Tibial artery (tissue), 4 donors: Measurements from ENCODE around the gene NCBP2L.

ENCODE experiments used
- DNase-seq, 2 donors: peaks; one replicate each; pipeline ENCODE4 v3.0.0-alpha.2; 2019
- H3K27ac ChIP-seq, 2 donors: fragments of 200-600 bp; sonication (generic) in 1 of 2; 1 replicate in 1 of 2; 2 replicates in 1 of 2; pipeline ENCODE4 v1.5.1; 2018 to 2019; ENCODE audit warnings: mild to moderate bottlenecking in 1 of 2
- H3K27me3 ChIP-seq, 2 donors: fragments of 200-600 bp; sonication (generic) in 1 of 2; one replicate each; pipeline versions ENCODE4 v1.5.1 to v1.6.0; 2016 to 2019
- H3K36me3 ChIP-seq, 3 donors: fragments of 200-600 bp; sonication (generic) in 2 of 3; one replicate each; pipeline ENCODE4 v1.5.1; 2016 to 2019; ENCODE audit warnings: mild to moderate bottlenecking in 2 of 3
- H3K4me1 ChIP-seq, 4 donors: fragments of 200-600 bp; sonication (generic) in 2 of 4; 1 replicate in 3 of 4; 2 replicates in 1 of 4; pipeline ENCODE4 v1.5.1; 2016 to 2019
- H3K4me3 ChIP-seq, 2 donors: fragments of 200-600 bp; sonication (generic) in 1 of 2; 1 replicate in 1 of 2; 2 replicates in 1 of 2; pipeline ENCODE4 v1.5.1; 2018 to 2019; ENCODE audit warnings: mild to moderate bottlenecking in 2 of 2
- H3K9me3 ChIP-seq, 3 donors: fragments of 200-600 bp; sonication (generic) in 1 of 3; one replicate each; pipeline ENCODE4 v1.5.1; 2016 to 2019
- intact Hi-C: fragments of 100-400 bp; cut with DNase I; formaldehyde crosslinking; loops from one replicate; pipeline ENCODE4 v1.15.0; 2023; ENCODE audit warnings: low total_unique reads
- TF ChIP-seq, protein P1 (sequence below), 2 experiments: fragments of 200-600 bp in 1 of 2; fragments of 450-650 bp in 1 of 2; IDR thresholded peaks; one replicate each; pipeline ENCODE4 v1.5.1; 2017 to 2019; ENCODE audit warnings: antibody characterized with exemption in 2 of 2, mild to moderate bottlenecking in 1 of 2, moderate library complexity in 1 of 2

The NCBP2L gene

GRCh38 chrX:107818900-107819521, 41.5 kb downstream of the NCBP2L start:
- Histone ChIP-seq H3K9me3 (peaks cover 0 to 14% (median 13%) of the 10 kb centered on the region in 3 donors), H3K27me3 (no peaks in the 10 kb centered on the region), H3K4me1 (no peaks in the 10 kb centered on the region), H3K4me3 (no peak overlapping the region), H3K27ac (no peak overlapping the region), H3K36me3 (no peaks in the 10 kb centered on the region)
- DNase-seq, result no peak
- intact Hi-C loops, result no loop called here
- TF ChIP-seq, protein P1, sequence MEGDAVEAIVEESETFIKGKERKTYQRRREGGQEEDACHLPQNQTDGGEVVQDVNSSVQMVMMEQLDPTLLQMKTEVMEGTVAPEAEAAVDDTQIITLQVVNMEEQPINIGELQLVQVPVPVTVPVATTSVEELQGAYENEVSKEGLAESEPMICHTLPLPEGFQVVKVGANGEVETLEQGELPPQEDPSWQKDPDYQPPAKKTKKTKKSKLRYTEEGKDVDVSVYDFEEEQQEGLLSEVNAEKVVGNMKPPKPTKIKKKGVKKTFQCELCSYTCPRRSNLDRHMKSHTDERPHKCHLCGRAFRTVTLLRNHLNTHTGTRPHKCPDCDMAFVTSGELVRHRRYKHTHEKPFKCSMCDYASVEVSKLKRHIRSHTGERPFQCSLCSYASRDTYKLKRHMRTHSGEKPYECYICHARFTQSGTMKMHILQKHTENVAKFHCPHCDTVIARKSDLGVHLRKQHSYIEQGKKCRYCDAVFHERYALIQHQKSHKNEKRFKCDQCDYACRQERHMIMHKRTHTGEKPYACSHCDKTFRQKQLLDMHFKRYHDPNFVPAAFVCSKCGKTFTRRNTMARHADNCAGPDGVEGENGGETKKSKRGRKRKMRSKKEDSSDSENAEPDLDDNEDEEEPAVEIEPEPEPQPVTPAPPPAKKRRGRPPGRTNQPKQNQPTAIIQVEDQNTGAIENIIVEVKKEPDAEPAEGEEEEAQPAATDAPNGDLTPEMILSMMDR (IDR thresholded peaks at IDR 0.05), result no peak

DNA sequence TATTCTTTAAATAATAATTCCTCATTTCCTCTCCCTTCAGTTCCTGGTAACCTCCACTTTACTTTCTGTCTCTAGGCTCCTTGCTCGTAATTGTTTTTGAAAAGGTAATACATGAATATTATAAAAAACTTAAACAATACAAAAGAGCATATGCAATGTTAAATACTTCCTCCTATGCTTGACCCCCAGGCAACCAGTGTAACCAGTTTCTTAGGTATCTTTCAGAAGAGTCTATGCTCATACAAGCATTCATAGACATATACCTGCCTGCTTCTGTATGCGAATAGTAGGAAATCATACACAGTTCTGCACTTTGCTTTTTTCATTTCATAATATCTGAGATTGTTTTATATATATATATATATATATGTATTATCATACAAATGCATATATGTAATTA, 45.5 kb downstream of the NCBP2L start:
- Histone ChIP-seq H3K4me3 (no peak overlapping the region), H3K36me3 (no peaks in the 10 kb centered on the region), H3K4me1 (peaks cover 0 to 4% (median 0%) of the 10 kb centered on the region in 4 donors), H3K9me3 (peaks cover 0 to 13% (median 8%) of the 10 kb centered on the region in 3 donors), H3K27me3 (no peaks in the 10 kb centered on the region), H3K27ac (no peak overlapping the region)
- no peak for DNase-seq
- intact Hi-C loops, result no loop called here
- TF ChIP-seq, protein P1 (IDR thresholded peaks at IDR 0.05), result no peak

- H3K36me3 ChIP-seq, result no peaks in the 10 kb centered on the region
- no peak for DNase-seq
- intact Hi-C loops, result no loop called here
- H3K4me1 ChIP-seq, result peaks cover 0 to 4% (median 0%) of the 10 kb centered on the region in 4 donors
- H3K9me3 ChIP-seq, result peaks cover 0 to 13% (median 8%) of the 10 kb centered on the region in 3 donors
- H3K27me3 ChIP-seq, result no peaks in the 10 kb centered on the region
- no peak overlapping the region for H3K27ac ChIP-seq
- no peak overlapping the region for H3K4me3 ChIP-seq
- TF ChIP-seq, protein P1 (IDR thresholded peaks at IDR 0.05), result no peak
Measured at GRCh38 chrX:107823456-107823855, 45.9 kb downstream of the NCBP2L start.

- peak within 1 kb of the TSS; percentile 96 for H3K27ac ChIP-seq
- H3K27me3 ChIP-seq, result no peaks in the 10 kb centered on the region
- H3K4me1 ChIP-seq, result peaks cover 0 to 4% (median 0%) of the 10 kb centered on the region in 4 donors
- peak; percentile 56 to 79 for DNase-seq
- no peaks in the 10 kb centered on the region for H3K9me3 ChIP-seq
- peak within 1 kb of the TSS; percentile 66 to 71 for H3K4me3 ChIP-seq
- intact Hi-C loops, result no loop called here
- no peaks in the 10 kb centered on the region for H3K36me3 ChIP-seq
- TF ChIP-seq, protein P1 (IDR thresholded peaks at IDR 0.05), result no peak
Measured at GRCh38 chrX:107825698-107826237, 48.2 kb downstream of the NCBP2L start, which contains the start of gene MID2. MID2 (plus strand) TSS chrX:107825866; CDS start chrX:107826427, 561 bp downstream.

DNA sequence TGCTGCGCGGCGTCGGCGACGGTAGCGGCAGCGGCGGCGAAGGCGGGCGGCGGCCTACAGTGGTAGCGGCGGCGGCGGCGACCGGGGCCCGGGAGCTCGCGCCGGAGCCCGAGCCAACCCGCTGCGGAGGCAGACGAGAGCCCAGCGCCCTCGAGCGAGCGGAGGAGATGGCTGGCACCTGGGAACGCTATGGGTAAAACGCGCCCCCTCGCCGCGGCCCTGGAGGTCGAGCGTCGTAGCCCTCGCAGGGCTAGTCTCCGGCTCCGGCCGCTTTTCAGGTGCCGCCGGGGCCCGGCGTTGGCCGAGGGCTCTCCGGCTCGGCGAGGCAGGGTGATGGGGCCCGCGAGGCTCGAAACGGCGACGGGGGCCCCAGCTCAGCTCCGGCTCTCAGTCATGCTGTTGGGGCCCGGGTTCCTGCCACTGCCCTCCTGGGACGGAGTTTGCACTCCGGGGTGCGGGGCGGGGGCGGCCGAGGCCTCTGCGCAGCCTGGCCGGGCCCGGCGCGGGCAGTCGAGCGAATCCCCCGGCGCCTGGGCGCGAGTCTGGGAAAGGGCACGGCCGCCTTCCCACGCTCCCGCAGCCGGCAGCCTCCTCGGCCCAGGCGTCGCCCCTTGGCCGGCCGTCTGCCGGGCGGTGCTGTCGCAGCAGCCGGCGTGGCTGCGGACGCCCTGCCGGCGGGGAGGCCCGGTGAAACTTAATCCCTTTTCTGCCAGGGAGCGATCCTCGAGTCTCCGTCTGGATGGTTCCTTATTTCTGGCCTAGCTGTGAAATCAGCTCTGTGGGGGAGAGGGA, 48.9 kb downstream of the NCBP2L start:
- Histone ChIP-seq H3K36me3 (no peaks in the 10 kb centered on the region), H3K27me3 (no peaks in the 10 kb centered on the region), H3K27ac (peak overlapping the region; percentile 96), H3K4me1 (peaks cover 0 to 4% (median 0%) of the 10 kb centered on the region in 4 donors), H3K9me3 (no peaks in the 10 kb centered on the region), H3K4me3 (peak overlapping the region; percentile 66 to 71)
- TF ChIP-seq, protein P1 (IDR thresholded peaks at IDR 0.05), result no peak
- intact Hi-C loops, result no loop called here
- peak in 1 of 2 donors; percentile 63 for DNase-seq
